Upper lobe of left lung (tissue), 6 donors: ENCODE measurements around the gene TSPAN7. TPM values are rescaled to one million over a fixed set of nuclear protein-coding genes. Genes with fewer than 3 reads are reported as not detected.
A peak's percentile ranks its signal among the peaks of the same experiment; 100 is the strongest.

ENCODE experiments used
- ATAC-seq, 2 donors: fragments of 200-7000 bp; cut with Tn5 transposase; one replicate each; pipeline ENCODE4 v1.9.1; 2022; ENCODE audit warnings: mild to moderate bottlenecking in 2 of 2, moderate library complexity in 2 of 2; ENCODE audit not compliant: low FRiP score in 2 of 2
- DNase-seq, 2 donors: peaks; one replicate each; pipeline ENCODE4 v3.0.0-alpha.2; 2019 to 2020
- H3K27ac ChIP-seq, 4 donors: fragments of 200-600 bp; sonication (generic); one replicate each; pipeline ENCODE4 v1.5.1; 2016 to 2019
- H3K27me3 ChIP-seq, 4 donors: fragments of 200-600 bp; sonication (generic); one replicate each; pipeline ENCODE4 v1.5.1; 2017 to 2019
- H3K36me3 ChIP-seq, 4 donors: fragments of 200-600 bp; sonication (generic); one replicate each; pipeline ENCODE4 v1.5.1; 2016 to 2019
- H3K4me1 ChIP-seq, 4 donors: fragments of 200-600 bp; sonication (generic); one replicate each; pipeline ENCODE4 v1.5.1; 2018 to 2019
- H3K4me3 ChIP-seq, 4 donors: fragments of 200-600 bp; sonication (generic); one replicate each; pipeline ENCODE4 v1.5.1; 2017 to 2019; ENCODE audit warnings: mild to moderate bottlenecking in 2 of 4, moderate library complexity in 1 of 4
- H3K9me3 ChIP-seq, 4 donors: fragments of 200-600 bp; sonication (generic); one replicate each; pipeline ENCODE4 v1.5.1; 2018 to 2019
- EP300 ChIP-seq, 4 donors: sonication (generic); formaldehyde crosslinking; IDR thresholded peaks; one replicate each; pipeline ENCODE4 v1.5.1; 2017; ENCODE audit warnings: antibody characterized with exemption in 4 of 4, control low read depth in 2 of 4
- POLR2A ChIP-seq, 4 donors: fragments of 450-650 bp; IDR thresholded peaks; one replicate each; pipeline ENCODE4 v1.5.1; 2016 to 2017; ENCODE audit warnings: antibody characterized with exemption in 4 of 4, mild to moderate bottlenecking in 2 of 4
- POLR2AphosphoS5 ChIP-seq, 2 donors: sonication (generic); formaldehyde crosslinking; IDR thresholded peaks; one replicate each; pipeline ENCODE4 v1.5.1; 2017; ENCODE audit warnings: antibody characterized with exemption in 2 of 2
- WGBS, 2 donors: methylation state at CpG; one replicate each; pipeline ENCODE4 v1.1.5; 2017 to 2018; 5-methylcytosine and 5-hydroxymethylcytosine counted together
- total RNA-seq, 6 donors: library from RNA; depleted of rRNA in 4 of 6; stranded (reverse); fragments of >200 nt in 4 of 6; gene quantifications; one replicate each; pipeline versions ENCODE4 v1.1.0 to v1.2.1, GENCODE V29; 2016 to 2021
- TF ChIP-seq, protein P1 (sequence below), 6 experiments: fragments of 450-650 bp in 4 of 6; fragments of 200-600 bp in 2 of 6; sonication (generic) in 2 of 6; IDR thresholded peaks; one replicate each; pipeline ENCODE4 v1.5.1; 2016 to 2019; ENCODE audit warnings: antibody characterized with exemption in 6 of 6
- donor health status: DM: no; HTN: no; CAD: no; lungs with moderate emphysema.
- donor health status: DM: no; HTN: yes; CAD: no; lungs with severe emphysema.

Gene TSPAN7
- total RNA-seq, 6 donors from 2014 or later: 7.3 to 65.0 (median 49.4) TPM

DNA sequence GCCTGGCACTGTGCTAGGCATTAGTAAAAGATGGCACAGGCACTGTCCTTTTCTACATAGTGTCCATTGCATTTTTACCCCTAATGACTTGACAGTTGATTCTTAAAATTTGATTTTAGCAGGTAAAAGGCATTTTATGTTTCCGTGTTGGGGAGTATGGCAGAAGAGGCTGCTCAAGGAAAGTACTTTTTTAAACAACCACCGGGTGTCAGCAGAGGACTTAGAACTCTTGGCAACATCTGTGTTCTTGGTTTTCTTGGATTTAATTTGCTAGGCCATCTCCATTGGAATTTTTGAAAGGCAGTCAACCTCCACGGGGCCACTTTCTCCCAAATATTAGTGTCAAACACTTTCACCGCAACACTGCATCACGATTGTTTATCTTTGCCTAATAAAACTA is 102.9 kb downstream of the TSPAN7 start:
- WGBS, 2 donors: 26 to 36% methylated on average over 5 of the region's 5 CpGs
- DNase-seq (no peak), ATAC-seq (no peak)
- Histone ChIP-seq H3K27me3 (no peaks in the 10 kb centered on the region), H3K9me3 (no peaks in the 10 kb centered on the region), H3K36me3 (no peaks in the 10 kb centered on the region), H3K4me3 (no peak overlapping the region), H3K4me1 (no peaks in the 10 kb centered on the region), H3K27ac (no peak overlapping the region)
- no peak for TF ChIP-seq EP300 (IDR thresholded peaks at IDR 0.05)
- TF ChIP-seq, protein P1, sequence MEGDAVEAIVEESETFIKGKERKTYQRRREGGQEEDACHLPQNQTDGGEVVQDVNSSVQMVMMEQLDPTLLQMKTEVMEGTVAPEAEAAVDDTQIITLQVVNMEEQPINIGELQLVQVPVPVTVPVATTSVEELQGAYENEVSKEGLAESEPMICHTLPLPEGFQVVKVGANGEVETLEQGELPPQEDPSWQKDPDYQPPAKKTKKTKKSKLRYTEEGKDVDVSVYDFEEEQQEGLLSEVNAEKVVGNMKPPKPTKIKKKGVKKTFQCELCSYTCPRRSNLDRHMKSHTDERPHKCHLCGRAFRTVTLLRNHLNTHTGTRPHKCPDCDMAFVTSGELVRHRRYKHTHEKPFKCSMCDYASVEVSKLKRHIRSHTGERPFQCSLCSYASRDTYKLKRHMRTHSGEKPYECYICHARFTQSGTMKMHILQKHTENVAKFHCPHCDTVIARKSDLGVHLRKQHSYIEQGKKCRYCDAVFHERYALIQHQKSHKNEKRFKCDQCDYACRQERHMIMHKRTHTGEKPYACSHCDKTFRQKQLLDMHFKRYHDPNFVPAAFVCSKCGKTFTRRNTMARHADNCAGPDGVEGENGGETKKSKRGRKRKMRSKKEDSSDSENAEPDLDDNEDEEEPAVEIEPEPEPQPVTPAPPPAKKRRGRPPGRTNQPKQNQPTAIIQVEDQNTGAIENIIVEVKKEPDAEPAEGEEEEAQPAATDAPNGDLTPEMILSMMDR (IDR thresholded peaks at IDR 0.05): peak in 4 of 6 experiments; percentile 17 to 45 (median 23)
- TF ChIP-seq POLR2A (IDR thresholded peaks at IDR 0.05): no peak
- no peak for TF ChIP-seq POLR2AphosphoS5 (IDR thresholded peaks at IDR 0.05)

DNA sequence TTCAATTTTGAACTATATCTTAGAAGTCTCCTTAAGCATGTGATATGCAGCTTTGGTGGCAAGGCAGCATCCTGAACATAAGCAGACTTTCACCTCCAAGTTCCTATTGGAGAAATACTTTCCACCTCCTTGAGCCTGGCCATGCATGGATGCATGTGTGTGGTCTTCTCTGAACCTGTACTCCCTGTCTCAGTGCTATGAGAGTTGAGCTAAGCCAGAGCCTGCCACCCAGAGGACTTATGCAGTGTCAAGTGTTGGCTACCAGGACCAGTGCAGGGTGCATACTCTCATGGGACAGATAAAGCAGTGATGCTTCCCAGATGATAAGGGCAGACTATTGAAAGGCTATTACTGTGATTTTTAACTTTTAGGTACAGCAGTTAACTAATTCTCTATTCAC is 105.6 kb downstream of the TSPAN7 start:
- no peaks in the 10 kb centered on the region for H3K9me3 ChIP-seq
- ATAC-seq: peak in 1 of 2 donors; percentile 34

DNA sequence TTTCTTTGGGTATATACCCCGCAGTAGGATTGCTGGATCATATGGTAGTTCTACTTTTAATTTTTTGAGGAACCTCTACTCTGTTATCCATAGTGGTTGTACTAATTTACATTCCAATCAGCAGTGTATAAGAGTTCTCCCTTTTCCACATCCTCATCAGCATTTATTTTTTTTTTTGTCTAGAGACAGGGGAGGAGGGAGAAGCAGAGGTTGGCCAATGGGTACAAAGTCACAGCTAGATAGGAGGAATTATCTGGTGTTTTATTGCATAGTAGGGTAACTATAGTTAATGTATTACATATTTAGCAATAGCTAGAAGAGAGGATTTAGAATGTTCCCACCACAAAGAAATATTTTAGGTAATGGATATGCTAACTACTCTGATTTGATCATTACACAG is 107.4 kb downstream of the TSPAN7 start:
- no peaks in the 10 kb centered on the region for H3K4me1 ChIP-seq
- 83 to 85% methylated on average over 1 of the region's 1 CpG for WGBS, 2 donors
- no peaks in the 10 kb centered on the region for H3K36me3 ChIP-seq
- DNase-seq: no peak
- no peak overlapping the region for H3K27ac ChIP-seq
- TF ChIP-seq POLR2AphosphoS5 (IDR thresholded peaks at IDR 0.05) (no peak), POLR2A (IDR thresholded peaks at IDR 0.05) (no peak)
- no peaks in the 10 kb centered on the region for H3K9me3 ChIP-seq
- ATAC-seq: no peak
- no peak overlapping the region for H3K4me3 ChIP-seq
- H3K27me3 ChIP-seq: peaks cover 0 to 2% (median 0%) of the 10 kb centered on the region in 4 donors

More for the DNA sequence above, 105.6 kb downstream of the TSPAN7 start:
- no peak overlapping the region for H3K27ac ChIP-seq
- no peak for DNase-seq
- no peaks in the 10 kb centered on the region for H3K4me1 ChIP-seq
- H3K36me3 ChIP-seq: no peaks in the 10 kb centered on the region
- TF ChIP-seq, protein P1 (IDR thresholded peaks at IDR 0.05): no peak
- TF ChIP-seq EP300 (IDR thresholded peaks at IDR 0.05): no peak
- no peak for TF ChIP-seq POLR2A (IDR thresholded peaks at IDR 0.05)
- TF ChIP-seq POLR2AphosphoS5 (IDR thresholded peaks at IDR 0.05): no peak
- peaks cover 0 to 2% (median 0%) of the 10 kb centered on the region in 4 donors for H3K27me3 ChIP-seq
- H3K4me3 ChIP-seq: no peak overlapping the region

DNA sequence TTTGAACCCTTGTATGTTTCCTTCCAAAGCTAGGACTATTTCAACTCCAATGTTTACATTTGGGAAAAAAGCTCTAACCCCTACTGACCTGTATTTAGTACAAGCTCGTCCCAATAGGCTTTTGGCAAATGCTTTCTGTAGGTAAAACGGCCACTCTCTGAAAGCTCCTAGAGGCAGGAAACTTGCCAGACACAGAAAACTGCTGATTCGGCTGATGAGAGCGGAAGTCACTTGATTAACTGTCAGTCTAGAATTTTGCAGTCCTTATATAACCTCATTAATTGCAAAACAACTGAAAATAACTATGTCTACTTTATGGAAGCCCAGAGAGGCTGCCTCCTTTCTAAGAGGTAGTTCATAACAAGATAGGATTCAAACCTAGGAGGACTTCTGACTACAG is 108.1 kb downstream of the TSPAN7 start:
- no peaks in the 10 kb centered on the region for H3K9me3 ChIP-seq
- no peaks in the 10 kb centered on the region for H3K36me3 ChIP-seq
- no peaks in the 10 kb centered on the region for H3K4me1 ChIP-seq
- H3K4me3 ChIP-seq: no peak overlapping the region
- WGBS, 2 donors: 28 to 36% methylated on average over 4 of the region's 4 CpGs
- ATAC-seq: no peak
- peaks cover 0 to 2% (median 0%) of the 10 kb centered on the region in 4 donors for H3K27me3 ChIP-seq
- no peak for DNase-seq
- TF ChIP-seq POLR2AphosphoS5 (IDR thresholded peaks at IDR 0.05) (no peak), EP300 (IDR thresholded peaks at IDR 0.05) (no peak), POLR2A (IDR thresholded peaks at IDR 0.05) (no peak)
- TF ChIP-seq, protein P1 (IDR thresholded peaks at IDR 0.05): no peak
- no peak overlapping the region for H3K27ac ChIP-seq

DNA sequence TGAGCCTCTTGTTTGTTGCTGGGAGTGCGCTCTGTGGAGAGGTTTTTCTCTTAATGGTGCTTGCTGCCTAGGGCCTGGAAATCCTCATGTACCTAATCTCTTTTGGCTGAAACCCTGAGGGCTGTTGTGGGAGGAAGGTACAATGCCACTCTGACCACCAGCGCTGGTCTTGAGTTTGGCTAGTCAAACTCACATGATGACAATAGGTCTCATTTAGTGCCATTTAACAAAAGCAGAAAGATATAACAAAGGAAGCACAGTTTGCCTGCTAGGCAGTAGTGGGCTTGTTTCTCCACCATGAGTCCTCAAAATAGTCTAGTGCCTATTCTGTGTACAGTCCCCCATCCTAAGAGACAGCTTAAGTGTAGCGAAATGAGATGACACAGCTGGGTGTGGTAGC is 111.3 kb downstream of the TSPAN7 start:
- no peak for ATAC-seq
- Histone ChIP-seq H3K4me1 (no peaks in the 10 kb centered on the region), H3K27me3 (peaks cover 0 to 2% (median 0%) of the 10 kb centered on the region in 4 donors), H3K4me3 (no peak overlapping the region), H3K36me3 (no peaks in the 10 kb centered on the region), H3K27ac (no peak overlapping the region), H3K9me3 (no peaks in the 10 kb centered on the region)
- TF ChIP-seq POLR2A (IDR thresholded peaks at IDR 0.05) (no peak), EP300 (IDR thresholded peaks at IDR 0.05) (no peak), POLR2AphosphoS5 (IDR thresholded peaks at IDR 0.05) (no peak)
- TF ChIP-seq, protein P1 (IDR thresholded peaks at IDR 0.05): no peak
- no peak for DNase-seq
- WGBS, 2 donors: 84 to 93% methylated on average over 3 of the region's 3 CpGs
